HUDEP-2 (cell line): ENCODE measurements around the gene PGAP6.
"Not testable (repeated sequence)": the region's sequence is repeated elsewhere in the genome, so short reads cannot be mapped to it uniquely, and the experiment has no call there.

ENCODE experiments used
- DNase-seq, 76 experiments: peaks; one replicate each; lab custom pipeline; 2025; ENCODE audit not compliant: unreplicated experiment in 76 of 76; lab: John Stamatoyannopoulos, UW

Gene PGAP6, protein sequence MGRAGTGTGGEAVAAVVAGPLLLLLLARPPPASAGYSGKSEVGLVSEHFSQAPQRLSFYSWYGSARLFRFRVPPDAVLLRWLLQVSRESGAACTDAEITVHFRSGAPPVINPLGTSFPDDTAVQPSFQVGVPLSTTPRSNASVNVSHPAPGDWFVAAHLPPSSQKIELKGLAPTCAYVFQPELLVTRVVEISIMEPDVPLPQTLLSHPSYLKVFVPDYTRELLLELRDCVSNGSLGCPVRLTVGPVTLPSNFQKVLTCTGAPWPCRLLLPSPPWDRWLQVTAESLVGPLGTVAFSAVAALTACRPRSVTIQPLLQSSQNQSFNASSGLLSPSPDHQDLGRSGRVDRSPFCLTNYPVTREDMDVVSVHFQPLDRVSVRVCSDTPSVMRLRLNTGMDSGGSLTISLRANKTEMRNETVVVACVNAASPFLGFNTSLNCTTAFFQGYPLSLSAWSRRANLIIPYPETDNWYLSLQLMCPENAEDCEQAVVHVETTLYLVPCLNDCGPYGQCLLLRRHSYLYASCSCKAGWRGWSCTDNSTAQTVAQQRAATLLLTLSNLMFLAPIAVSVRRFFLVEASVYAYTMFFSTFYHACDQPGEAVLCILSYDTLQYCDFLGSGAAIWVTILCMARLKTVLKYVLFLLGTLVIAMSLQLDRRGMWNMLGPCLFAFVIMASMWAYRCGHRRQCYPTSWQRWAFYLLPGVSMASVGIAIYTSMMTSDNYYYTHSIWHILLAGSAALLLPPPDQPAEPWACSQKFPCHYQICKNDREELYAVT

DNA sequence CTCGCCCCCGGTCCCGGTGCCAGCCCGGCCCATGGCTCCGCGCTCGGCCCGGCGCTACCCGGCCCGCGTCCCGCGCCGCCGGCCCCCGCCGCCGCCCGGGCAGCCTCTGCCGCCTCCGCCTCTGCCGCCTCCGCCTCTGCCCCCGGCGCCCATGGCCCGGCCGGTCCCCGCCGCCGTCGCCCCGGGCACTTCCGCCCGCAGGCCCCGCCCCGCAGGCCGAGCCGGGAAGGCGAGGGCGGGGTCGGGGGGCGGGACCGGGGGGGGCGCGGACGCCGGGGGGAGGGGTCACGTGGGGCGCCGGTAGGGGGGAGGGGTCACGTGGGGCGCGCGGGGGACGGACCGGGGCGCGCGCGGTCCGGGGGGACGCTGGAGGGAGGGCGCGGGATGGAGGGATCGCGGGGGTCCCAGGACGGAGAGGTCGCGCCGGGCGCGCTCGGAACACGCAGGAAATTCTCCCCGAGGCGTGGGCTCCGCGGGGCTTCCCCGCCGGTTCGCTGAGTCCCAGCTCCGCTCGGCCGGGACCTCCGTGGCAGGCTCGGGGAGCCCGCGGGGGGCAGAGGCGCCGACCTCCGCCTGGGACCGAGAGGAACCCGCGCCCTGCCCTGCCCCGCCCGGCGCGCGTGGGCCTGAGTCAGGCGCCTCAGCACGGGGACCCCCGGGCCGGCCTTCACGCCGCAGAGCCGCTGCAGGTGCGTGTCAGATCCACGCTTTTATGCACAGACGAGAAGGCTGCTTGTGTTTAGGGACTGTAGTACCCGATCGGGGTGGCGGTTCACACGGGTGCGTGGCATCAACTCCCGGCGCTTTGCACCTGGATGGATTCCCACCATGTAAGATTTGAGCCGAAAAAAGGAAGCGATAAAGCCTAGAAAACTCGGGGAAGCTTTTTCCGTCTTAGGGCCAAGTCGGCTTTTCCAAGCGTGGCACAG, at the start of gene PGAP6:
PGAP6 (minus strand) TSS at position 190 of the 929 bp plus-strand sequence; CDS start at position 33, 157 bp downstream.
- DNase-seq, result peak in 51 of 76 experiments; percentile 7 to 72 (median 53)

DNA sequence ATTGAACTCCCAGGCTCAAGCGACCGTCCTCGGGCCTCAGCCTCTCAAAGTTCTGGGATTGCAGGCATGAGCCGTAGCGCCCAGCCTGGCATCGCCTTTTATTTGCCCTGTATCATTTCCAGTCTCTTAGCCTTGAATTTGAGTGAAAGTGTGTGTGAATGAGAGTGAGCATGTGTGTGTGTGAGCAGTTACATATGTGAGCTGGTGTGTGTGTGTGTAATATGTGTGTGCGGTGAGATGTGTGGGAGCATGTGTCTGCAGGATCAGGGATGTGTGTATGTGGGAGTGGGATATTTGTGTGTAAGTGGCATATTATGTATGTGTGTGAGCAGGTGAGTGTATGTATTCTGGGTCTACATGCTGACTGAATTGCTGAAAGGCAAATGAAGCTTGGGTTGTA, 49.1 kb upstream of the PGAP6 start:
- no peak for DNase-seq

DNA sequence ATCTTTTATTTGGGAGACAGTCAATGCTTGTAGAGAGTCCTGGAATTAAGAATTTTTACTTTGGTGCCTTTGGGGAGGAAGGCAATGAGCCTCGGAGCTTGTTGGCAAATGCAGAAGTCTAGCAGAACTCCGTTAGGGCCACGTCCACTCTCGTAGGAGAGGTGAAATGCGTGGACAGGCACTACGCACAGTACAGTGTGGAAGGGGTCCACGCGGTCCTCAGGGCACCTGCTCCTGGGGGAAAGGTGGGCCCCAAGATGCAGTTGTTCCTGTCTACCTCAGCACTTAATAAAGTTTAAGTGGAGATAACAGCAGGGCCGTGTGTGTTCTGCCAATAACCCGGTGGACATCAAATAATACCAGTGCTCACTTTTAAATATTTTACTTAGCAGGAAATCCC, 45.5 kb upstream of the PGAP6 start:
- DNase-seq, result no peak

DNA sequence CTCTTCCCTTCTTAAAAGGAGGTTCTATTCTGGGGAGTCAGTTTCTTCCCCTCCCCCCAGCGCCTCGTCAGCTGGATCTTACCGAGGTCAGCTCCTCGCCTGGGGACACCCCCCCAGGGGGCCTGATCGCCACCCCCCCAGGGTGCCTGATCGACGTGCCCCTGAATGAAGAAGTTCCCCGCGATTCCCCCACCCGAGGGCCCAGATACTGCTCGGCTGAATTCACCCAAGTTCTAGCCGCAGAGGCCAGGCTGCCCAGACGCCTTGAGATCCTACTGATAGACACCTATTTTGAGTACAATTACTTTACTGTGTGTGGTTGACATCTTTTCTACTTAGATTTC, 45.1 kb upstream of the PGAP6 start:
- DNase-seq, result peak in 1 of 76 experiments; percentile 26

DNA sequence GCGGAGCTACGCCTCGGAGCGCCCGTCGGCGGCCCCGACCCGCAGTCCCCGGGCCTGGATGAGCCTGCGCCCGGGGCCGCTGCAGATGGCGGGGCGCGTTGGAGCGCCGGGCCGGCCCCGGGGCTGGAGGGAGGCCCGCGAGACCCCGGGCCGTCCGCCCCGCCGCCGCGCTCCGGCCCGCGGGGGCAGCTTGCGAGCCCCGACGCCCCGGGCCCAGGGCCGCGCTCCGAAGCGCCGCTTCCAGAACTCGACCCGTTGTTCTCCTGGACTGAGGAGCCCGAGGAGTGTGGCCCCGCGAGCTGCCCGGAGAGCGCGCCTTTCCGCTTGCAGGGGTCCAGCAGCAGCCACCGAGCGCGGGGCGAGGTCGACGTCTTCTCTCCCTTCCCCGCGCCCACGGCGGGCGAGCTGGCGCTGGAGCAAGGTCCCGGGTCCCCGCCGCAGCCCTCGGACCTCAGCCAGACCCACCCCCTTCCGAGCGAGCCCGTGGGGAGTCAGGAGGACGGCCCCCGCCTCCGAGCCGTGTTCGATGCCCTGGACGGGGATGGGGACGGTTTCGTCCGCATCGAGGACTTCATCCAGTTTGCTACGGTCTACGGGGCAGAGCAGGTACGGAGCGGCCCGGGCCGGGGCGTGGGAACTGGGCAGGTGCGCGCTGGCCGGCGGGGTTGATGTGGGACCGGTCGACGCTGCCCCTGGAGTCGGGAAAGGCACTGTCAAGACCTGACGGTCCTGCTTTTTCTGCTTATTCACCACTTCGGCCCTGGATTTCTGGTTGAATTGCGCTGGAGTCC, 44.5 kb upstream of the PGAP6 start:
- peak in 2 of 76 experiments; percentile 26 to 44 for DNase-seq

DNA sequence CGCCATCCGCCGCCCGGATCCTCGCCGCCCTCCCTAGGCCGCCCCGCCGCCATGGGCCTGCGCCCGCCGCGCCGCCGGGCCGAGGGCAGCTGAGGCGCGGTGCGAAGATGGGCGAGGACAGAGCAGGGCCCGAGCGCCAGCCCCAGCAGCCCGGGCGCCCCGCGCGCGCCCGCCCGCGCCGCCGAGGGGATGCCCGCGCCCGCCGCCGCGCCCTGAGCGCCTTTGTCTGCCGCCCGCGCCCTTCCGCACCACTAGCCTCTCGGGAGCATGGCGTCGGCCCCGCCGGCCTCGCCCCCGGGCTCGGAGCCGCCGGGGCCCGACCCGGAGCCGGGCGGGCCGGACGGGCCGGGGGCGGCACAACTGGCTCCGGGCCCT, 43.9 kb upstream of the PGAP6 start:
- no peak for DNase-seq

DNA sequence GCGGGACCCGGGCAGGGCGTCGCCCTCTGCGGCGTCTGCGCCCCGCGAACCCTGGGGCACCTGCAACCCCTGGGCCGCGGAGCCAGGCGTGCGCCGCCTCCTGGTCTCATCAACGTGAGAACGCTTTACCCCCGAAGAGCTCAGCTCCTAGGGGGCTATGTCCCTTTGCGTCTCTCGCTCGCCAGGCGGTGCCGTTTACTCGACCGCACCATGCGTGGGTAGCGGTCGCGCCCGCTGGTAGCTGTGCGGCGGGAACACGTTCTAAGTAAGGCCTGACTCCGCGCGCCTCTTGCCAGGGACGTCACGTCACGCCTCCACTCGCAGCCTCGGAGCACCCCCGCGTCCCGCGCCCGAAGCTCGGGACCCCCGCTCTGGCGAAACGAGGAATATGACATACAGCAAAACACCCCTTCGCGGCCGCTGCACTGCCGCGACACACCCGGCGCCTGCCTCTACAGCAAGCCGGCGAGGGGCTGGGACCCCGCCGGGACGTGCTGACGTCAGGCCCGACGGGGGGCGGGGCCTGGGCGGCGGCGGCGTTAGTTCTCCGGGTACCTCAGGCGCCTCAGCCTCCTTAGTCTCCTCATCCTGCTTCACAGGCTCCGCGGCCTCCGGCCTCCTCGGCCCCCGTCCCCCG, 43.4 kb upstream of the PGAP6 start, which contains the start of gene RAB11FIP3:
RAB11FIP3 (plus strand) TSS at position 568 of the 637 bp plus-strand sequence. CDS start 358 bp downstream, outside the sequence.
- peak in 69 of 76 experiments; percentile 3 to 88 (median 65) for DNase-seq

DNA sequence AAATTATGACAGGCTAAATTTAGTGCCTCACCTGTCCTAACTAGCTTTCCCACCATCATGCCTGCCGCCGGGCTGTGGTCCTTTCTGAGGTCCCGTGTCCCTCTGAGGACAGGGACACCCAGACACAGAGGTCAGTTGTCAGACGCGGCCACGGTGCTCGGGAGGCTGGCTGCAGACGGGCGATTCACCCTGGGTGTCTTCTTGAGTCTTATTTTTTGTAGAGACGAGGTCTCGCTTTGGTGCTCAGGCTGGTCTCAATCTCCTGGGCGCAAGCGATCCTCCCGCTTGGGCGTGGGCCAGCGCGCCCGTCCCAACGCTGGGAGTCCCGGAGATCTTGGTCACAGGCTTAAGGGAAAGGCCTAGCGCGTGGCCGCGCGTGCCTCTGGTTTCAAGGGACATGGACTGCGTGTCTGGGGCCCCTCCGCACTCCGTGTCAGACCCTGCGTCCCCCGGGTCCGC, 42.9 kb upstream of the PGAP6 start:
- DNase-seq, result peak in 28 of 76 experiments; percentile 4 to 59 (median 34)

DNA sequence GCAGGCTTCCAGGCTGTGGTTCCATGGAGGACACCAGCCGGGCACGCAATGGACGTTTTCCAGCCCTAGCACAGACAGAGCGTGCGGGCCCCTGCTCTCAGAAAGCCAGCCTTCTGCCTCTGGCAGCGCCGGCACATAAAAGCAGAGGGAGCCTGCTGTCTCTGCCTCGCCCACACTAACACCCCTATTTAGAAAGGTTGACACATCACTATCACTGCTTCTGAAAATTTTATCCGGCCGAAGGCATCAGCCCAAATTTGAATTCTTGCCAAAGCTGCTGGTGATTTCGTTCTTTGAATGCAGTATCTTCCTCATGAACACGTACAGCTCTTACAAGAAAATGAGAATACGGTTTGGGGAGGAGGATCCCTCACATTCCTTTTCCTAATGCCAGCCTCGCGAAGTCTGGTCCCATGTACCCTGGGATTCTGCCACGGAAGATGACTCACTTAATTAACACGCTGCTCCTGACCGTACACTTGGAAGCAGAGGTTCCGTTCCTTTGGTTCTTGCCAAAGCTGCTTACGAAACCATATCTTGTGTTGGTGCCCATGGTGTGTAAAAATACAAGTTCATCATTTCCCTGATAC, 42.4 kb upstream of the PGAP6 start:
- peak in 40 of 76 experiments; percentile 5 to 66 (median 31) for DNase-seq

DNA sequence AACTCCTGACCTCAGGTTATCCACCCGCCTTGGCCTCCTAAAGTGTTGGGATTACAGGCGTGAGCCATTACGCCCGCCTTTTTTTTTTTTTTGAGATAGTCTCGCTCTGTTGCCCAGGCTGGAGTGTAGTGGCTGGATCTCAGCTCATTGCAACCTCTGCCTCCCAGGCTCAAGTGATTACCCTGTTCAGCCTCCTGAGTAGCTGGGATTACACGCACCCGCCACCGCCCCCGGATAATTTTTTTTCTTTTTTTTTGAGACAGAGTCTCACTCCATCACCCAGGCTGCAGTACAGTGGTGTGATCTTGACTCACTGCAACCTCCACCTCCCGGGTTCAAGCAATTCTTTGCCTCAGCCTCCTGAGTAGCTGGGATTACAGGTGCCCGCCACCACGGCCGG, 40.4 kb upstream of the PGAP6 start:
- not testable (repeated sequence) for DNase-seq

DNA sequence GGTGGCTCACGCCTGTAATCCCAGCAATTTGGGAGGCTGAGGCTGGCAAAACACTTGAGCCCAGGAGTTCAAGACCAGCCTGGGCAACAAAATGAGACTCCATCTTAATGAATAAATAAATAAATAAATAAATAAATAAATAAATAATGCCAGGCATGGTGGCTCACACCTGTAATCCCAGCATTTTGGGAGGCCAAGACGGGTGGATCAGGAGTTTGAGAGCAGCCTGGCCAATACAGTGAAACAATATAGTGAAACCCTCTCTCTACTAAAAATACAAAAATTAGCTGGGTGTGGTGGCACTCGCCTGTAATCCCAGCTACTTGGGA, 33.4 kb upstream of the PGAP6 start:
- DNase-seq, result not testable (repeated sequence)

DNA sequence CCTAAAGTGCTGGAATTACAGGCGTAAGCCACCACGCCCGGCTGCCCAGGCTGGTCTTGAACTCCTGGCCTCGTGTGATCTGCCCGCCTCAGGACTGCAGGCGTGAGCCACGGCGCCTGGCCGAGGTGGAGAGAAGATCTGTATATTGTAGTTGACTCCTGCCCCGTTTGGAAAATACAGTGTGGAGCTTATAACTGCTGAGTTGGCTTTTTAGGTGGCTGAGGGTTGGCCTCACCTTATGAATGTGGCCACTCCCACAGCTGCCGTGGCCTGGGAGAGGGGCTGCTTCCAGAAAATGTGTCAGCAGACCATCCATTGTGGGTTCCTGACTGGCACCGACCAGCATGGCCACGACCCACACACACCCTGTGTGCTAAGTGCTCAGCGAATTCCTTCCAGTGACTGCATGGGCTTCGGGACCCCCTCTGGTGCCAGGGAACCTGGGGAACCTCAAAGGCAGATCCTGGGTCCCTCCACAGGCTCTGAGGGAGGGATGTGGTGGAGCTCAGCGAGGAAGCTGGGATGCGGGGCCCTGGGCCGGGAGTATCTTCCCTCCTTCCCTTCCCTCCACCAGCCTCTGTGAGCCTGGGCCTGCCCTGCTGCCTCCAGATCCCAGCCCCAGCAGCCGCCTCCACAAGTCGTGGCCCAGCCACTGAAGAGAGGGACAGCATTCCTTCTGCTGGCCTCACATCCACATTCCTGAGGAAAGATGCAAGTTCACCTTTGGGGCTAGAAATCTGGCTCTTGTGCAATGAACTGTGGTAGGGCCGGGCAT, 32.8 kb upstream of the PGAP6 start:
- DNase-seq, result no peak

DNA sequence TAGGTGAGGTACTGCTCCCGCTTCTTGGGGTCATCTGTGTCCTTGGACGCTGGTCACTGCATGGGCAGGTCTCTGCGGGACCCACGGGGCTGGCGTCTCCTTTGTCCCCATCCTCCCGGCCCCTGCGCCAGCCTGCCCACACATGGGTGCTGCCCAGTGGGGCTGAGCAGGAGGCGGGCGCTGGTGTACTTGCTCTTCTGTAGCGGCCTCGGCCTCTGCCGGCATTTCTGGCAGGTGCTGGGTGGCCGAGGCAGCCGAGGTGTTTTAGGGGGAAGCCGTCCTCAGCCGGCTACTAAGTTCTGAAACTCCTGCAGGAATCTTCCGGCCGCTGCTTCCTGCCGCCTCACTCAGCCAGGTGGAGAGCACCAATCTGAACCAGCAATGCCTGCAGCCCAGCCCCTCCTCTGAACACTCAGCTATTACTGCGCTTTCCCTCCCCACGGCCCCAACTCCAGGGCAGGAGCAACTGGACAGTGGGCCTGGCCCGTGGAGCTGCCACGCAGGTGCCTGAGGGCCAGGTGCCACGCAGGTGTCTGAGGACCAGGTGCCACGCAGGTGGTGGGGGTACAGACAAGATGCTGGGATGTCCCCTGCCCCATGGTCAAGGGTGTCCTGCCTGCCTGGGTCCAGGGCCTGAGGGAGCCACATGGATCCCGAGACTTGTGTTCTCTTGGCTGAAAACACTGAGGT, 29.9 kb upstream of the PGAP6 start:
- DNase-seq, result no peak

DNA sequence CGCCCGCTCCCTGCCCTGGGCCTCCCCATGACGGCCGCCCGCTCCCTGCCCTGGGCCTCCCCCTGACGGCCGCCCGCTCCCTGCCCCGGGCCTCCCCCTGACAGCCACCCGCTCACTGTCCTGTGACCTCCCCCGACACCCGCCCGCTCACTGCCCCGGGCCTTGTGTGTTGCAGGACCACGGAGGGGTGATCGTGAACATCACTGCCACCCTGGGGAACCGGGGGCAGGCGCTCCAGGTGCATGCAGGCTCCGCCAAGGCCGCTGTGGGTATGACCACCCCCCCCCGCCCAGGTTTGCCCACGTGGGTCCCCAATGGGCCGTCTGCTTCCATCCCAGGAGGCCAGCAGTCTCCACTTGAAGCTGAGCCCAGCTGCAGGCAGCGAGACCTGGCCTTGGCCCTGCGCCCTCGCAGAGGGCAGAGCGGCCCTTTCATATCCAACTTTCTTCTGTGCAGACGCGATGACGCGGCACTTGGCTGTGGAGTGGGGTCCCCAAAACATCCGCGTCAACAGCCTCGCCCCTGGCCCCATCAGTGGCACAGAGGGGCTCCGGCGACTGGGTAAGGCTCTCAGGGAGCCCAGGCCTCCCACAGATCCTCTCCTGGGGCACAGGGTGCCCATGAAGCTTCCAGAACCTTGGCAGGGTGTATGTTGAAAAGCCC, 28.9 kb upstream of the PGAP6 start:
- DNase-seq, result no peak

DNA sequence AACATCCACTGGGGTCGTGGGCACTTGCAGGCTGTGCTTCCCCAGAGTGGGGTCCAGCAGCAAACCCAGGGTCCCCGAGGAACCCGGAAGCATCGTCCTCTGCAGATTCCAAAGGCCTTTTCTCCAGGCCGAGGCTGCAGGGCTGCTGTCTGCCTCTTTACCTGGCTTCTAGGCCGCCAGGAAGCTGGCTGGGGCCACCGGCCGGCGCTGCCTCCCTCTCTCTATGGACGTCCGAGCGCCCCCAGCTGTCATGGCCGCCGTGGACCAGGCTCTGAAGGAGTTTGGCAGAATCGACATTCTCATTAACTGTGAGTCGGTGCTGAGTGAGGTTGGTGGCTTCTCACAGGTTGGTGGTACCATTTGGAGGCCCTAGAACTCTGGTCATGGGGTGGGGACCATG, 25.5 kb upstream of the PGAP6 start:
- no peak for DNase-seq

DNA sequence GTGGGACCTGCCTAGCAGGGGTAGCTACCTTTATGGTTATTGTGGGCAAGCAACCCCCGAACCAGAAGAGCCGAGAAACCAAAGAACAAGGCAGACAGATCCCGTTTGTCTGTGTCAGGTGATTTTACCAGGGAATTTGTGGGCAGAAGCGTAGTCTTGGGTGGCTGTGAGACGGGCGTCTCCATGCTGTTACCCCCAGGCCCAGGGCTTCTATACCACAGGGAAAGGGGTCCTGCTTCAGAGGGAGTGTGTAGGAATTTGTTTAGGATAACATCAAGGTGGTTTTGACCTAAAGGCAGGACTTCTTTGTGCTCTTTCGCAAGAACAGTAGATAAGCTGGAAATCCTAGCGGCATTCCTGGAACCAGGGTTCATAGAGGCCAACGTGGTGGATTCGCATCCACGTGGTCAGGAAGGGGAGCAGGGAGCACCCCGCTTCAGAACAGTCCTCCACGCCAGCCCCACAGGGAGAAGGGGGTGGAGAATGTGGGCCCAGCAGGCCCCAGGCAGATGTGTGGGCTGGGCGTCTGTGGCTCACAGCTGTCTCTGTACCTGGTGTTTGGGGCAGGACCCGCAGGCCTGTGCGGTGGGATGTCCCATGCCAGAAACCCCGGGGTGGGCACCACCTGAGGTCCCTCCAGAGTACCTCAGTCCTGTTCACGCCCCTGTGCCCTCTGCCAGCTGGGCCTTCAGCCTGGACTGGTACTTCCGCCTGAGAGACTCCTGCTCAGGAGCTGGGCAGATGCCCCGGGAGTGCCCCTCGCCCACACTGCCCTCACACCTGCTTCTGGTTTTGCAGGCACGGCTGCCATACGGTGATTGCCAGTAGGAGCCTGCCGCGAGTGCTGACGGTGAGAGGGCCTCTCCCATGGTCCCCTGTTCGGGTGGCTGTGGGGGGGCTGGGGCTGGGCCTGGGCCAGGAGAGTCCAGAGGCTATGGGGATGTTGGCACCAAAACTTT, 24.0 kb upstream of the PGAP6 start:
- no peak for DNase-seq
